Lower leg skin (tissue), 4 donors: ENCODE data around the gene UNC13C. TPM values are rescaled to one million over a fixed set of nuclear protein-coding genes. Genes with fewer than 3 reads are reported as not detected.

Source experiments
- DNase-seq, 2 donors: peaks; one replicate each; pipeline ENCODE4 v3.0.0-alpha.2; 2019; ENCODE audit warnings: low spot score in 2 of 2
- H3K4me3 ChIP-seq: fragments of 200-600 bp; sonication (generic); 2 replicates; pipeline ENCODE4 v1.5.1; 2017; ENCODE audit warnings: mild to moderate bottlenecking, low read depth; ENCODE audit not compliant: poor library complexity, severe bottlenecking
- POLR2A ChIP-seq, 2 donors: fragments of 450-650 bp; IDR thresholded peaks; one replicate each; pipeline ENCODE4 v1.6.1; 2016 to 2017; ENCODE audit warnings: antibody characterized with exemption in 2 of 2, mild to moderate bottlenecking in 1 of 2, moderate library complexity in 1 of 2
- WGBS, 2 donors: methylation state at CpG; one replicate each; pipeline ENCODE4 v1.1.5; 2018; 5-methylcytosine and 5-hydroxymethylcytosine counted together
- intact Hi-C: fragments of 100-400 bp; cut with DNase I; formaldehyde crosslinking; loops from one replicate; pipeline ENCODE4 v1.15.0; 2023; ENCODE audit warnings: low total_unique reads
- total RNA-seq, 4 donors: library from RNA; depleted of rRNA; stranded (reverse); fragments of >200 nt; gene quantifications; one replicate each; pipeline ENCODE4 v1.1.0, GENCODE V29; 2016
- TF ChIP-seq, protein P1 (sequence below), 3 donors: fragments of 450-650 bp; IDR thresholded peaks; one replicate each; pipeline ENCODE4 v1.5.1; 2016; ENCODE audit warnings: antibody characterized with exemption in 3 of 3, mild to moderate bottlenecking in 3 of 3, moderate library complexity in 2 of 3

The UNC13C gene
- total RNA-seq, 4 donors from 2014 or later: 0.08 to 0.84 (median 0.18) TPM

- H3K4me3 ChIP-seq: no peak overlapping the region
- DNase-seq: no peak
- 39 to 51% methylated on average over 5 of the region's 5 CpGs for WGBS, 2 donors
- intact Hi-C loops: no loop called here
- TF ChIP-seq, protein P1, sequence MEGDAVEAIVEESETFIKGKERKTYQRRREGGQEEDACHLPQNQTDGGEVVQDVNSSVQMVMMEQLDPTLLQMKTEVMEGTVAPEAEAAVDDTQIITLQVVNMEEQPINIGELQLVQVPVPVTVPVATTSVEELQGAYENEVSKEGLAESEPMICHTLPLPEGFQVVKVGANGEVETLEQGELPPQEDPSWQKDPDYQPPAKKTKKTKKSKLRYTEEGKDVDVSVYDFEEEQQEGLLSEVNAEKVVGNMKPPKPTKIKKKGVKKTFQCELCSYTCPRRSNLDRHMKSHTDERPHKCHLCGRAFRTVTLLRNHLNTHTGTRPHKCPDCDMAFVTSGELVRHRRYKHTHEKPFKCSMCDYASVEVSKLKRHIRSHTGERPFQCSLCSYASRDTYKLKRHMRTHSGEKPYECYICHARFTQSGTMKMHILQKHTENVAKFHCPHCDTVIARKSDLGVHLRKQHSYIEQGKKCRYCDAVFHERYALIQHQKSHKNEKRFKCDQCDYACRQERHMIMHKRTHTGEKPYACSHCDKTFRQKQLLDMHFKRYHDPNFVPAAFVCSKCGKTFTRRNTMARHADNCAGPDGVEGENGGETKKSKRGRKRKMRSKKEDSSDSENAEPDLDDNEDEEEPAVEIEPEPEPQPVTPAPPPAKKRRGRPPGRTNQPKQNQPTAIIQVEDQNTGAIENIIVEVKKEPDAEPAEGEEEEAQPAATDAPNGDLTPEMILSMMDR (IDR thresholded peaks at IDR 0.05): no peak
- no peak for TF ChIP-seq POLR2A (IDR thresholded peaks at IDR 0.05)
Measured at GRCh38 chr15:54518156-54518882, 540.1 kb downstream of the UNC13C start.

GRCh38 chr15:54519577-54519976 lies 541.3 kb downstream of the UNC13C start:
- intact Hi-C loops: no loop called here
- H3K4me3 ChIP-seq: no peak overlapping the region
- DNase-seq: no peak
- 29 to 38% methylated on average over 5 of the region's 5 CpGs for WGBS, 2 donors
- TF ChIP-seq POLR2A (IDR thresholded peaks at IDR 0.05): no peak
- TF ChIP-seq, protein P1 (IDR thresholded peaks at IDR 0.05): no peak

- H3K4me3 ChIP-seq: no peak overlapping the region
- intact Hi-C loops: no loop called here
- WGBS, 2 donors: 42 to 56% methylated on average over 1 of the region's 1 CpG
- DNase-seq: no peak
- TF ChIP-seq, protein P1 (IDR thresholded peaks at IDR 0.05): no peak
- no peak for TF ChIP-seq POLR2A (IDR thresholded peaks at IDR 0.05)
Measured at GRCh38 chr15:54520616-54521015, 542.4 kb downstream of the UNC13C start.

- intact Hi-C loops: no loop called here
- TF ChIP-seq, protein P1 (IDR thresholded peaks at IDR 0.05): no peak
- TF ChIP-seq POLR2A (IDR thresholded peaks at IDR 0.05): no peak
- DNase-seq: no peak
- no peak overlapping the region for H3K4me3 ChIP-seq
- 68% methylated on average over 2 of the region's 2 CpGs for WGBS, 2 donors
Measured at GRCh38 chr15:54521206-54521605, 543.0 kb downstream of the UNC13C start.

GRCh38 chr15:54528021-54528420 lies 549.8 kb downstream of the UNC13C start:
- H3K4me3 ChIP-seq: no peak overlapping the region
- 74 to 85% methylated on average over 1 of the region's 1 CpG for WGBS, 2 donors
- no peak for TF ChIP-seq POLR2A (IDR thresholded peaks at IDR 0.05)
- TF ChIP-seq, protein P1 (IDR thresholded peaks at IDR 0.05): no peak
- DNase-seq: no peak
- intact Hi-C loops: no loop called here

- WGBS, 2 donors: 51 to 60% methylated on average over 6 of the region's 6 CpGs
- no peak overlapping the region for H3K4me3 ChIP-seq
- no peak for DNase-seq
- no peak for TF ChIP-seq POLR2A (IDR thresholded peaks at IDR 0.05)
- TF ChIP-seq, protein P1 (IDR thresholded peaks at IDR 0.05): no peak
- intact Hi-C loops: no loop called here
Measured at GRCh38 chr15:54540721-54541120, 562.5 kb downstream of the UNC13C start.
